22Rv1 (cell line): ENCODE measurements around the gene EPPIN.

Experiments used
- CTCF ChIP-seq: fragments of 450-650 bp; IDR thresholded peaks from 2 replicates; pipeline ENCODE4 v1.5.1; 2017; ENCODE audit warnings: mild to moderate bottlenecking
- ZFX ChIP-seq: fragments of 450-650 bp; IDR thresholded peaks from 2 replicates; pipeline ENCODE4 v1.6.1; 2017; ENCODE audit warnings: antibody characterized with exemption, borderline replicate concordance

DNA sequence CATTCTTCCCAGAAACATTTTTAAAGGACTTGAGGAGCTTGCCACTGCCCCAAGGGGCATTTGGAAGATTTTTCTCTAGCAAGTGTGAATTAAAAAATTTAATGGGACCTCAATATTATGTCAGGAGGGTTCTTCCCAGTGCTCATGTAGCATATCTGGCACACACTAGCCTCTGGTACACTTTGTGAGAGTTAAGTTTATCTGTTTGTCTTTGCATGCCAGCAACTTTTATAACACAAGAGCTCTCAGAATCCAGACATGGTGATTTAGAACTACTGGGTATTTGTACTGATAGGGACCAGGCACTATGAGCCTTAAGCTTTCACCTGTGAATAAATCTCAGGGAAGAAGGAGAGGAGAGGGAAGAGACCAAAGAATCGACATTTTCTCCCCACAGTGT is 44.6 kb downstream of the EPPIN start:
- TF ChIP-seq ZFX: no peak
- TF ChIP-seq CTCF: no peak
